Naive thymus-derived CD8-positive, alpha-beta T cell (primary cell): ENCODE measurements around the gene MYL3. TPM values are rescaled to one million over a fixed set of nuclear protein-coding genes. Genes with fewer than 3 reads are reported as not detected.

Experiments
- ATAC-seq, 2 donors: fragments of 150-1000 bp; cut with Tn5 transposase in 1 of 2; sonication (Bioruptor Pico), chemical (Tn5 transposase) in 1 of 2; 1 replicate in 1 of 2; 2 replicates in 1 of 2; pipeline ENCODE4 v1.10.0; 2021; ENCODE audit warnings: mild to moderate bottlenecking in 2 of 2, moderate library complexity in 2 of 2
- POLR2A ChIA-PET: fragments of 350-600 bp; sonication (Branson Sonifier 250); formaldehyde crosslinking; loops from one replicate; lab custom pipeline; 2021; ENCODE audit warnings: antibody characterized with exemption; lab: Charles Lee
- DNase-seq, 10 donors: peaks; one replicate each; pipeline versions ENCODE4 v3.0.0 to v3.0.0-alpha.2; 2020 to 2022
- H3K27ac Mint-ChIP-seq, 10 donors: one replicate each; pipeline ENCODE4 v1.8.0; 2020 to 2022; ENCODE audit warnings: mild to moderate bottlenecking in 10 of 10, mixed read lengths in 10 of 10, moderate library complexity in 4 of 10, inconsistent platforms in 1 of 10
- H3K27me3 Mint-ChIP-seq, 5 donors: one replicate each; pipeline ENCODE4 v1.8.0; 2021 to 2022; ENCODE audit warnings: mixed read lengths in 5 of 5
- H3K36me3 Mint-ChIP-seq, 3 donors: one replicate each; pipeline ENCODE4 v1.8.0; 2020 to 2022; ENCODE audit warnings: mixed read lengths in 3 of 3, mild to moderate bottlenecking in 2 of 3, inconsistent platforms in 1 of 3
- H3K4me1 Mint-ChIP-seq, 4 donors: one replicate each; pipeline ENCODE4 v1.8.0; 2021 to 2022; ENCODE audit warnings: mixed read lengths in 4 of 4
- H3K4me3 Mint-ChIP-seq, 10 donors: one replicate each; pipeline ENCODE4 v1.8.0; 2020 to 2022; ENCODE audit warnings: mild to moderate bottlenecking in 10 of 10, mixed read lengths in 10 of 10, moderate library complexity in 6 of 10, inconsistent platforms in 1 of 10
- H3K9me3 Mint-ChIP-seq, 9 donors: one replicate each; pipeline ENCODE4 v1.8.0; 2020 to 2022; ENCODE audit warnings: mixed read lengths in 9 of 9, mild to moderate bottlenecking in 3 of 9, inconsistent platforms in 1 of 9, moderate library complexity in 1 of 9
- polyA plus RNA-seq, 3 donors: library from polyadenylated mRNA; unstranded; fragments of 300-500 nt; fragmentation: Illumina TruSeq; gene quantifications; one replicate each; pipeline ENCODE4 v1.2.3, GENCODE V29; 2021
- total RNA-seq, 8 experiments: library from RNA in 2 of 8; stranded (reverse) in 2 of 8; gene quantifications; one replicate each; pipeline ENCODE4 v1.2.3 and lab custom pipeline; 2021 to 2026

MYL3 gene
- total and polyA plus RNA-seq, 5 experiments from 2014 or later, result not detected

DNA sequence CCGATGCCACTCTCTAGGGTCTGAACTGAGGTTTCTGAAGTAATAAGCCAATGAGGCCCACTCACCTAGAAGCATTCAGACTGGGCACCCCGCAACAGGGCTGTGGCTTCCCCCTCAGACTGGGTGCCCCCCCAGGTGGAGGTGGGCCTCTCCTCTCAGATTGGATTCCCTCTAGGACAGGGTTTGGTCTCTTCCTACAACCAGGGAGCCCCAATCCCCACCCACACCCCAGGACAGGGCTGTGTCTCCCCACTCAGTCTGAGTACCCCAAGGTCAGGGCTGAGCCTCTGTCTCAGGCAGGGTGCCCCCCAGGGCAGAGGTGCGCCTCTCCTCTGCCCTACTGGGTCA lies 41.9 kb upstream of the MYL3 start:
- peaks cover 0 to 4% (median 0%) of the 10 kb centered on the region in 5 donors for H3K27me3 Mint-ChIP-seq
- POLR2A ChIA-PET, result no interaction called here
- peaks cover 4 to 8% (median 6%) of the 10 kb centered on the region in 4 donors for H3K4me1 Mint-ChIP-seq
- no peak for ATAC-seq
- H3K27ac Mint-ChIP-seq, result no peak overlapping the region
- no peaks in the 10 kb centered on the region for H3K36me3 Mint-ChIP-seq
- no peaks in the 10 kb centered on the region for H3K9me3 Mint-ChIP-seq
- H3K4me3 Mint-ChIP-seq, result no peak overlapping the region
- peak in 1 of 10 donors; percentile 7 for DNase-seq

DNA sequence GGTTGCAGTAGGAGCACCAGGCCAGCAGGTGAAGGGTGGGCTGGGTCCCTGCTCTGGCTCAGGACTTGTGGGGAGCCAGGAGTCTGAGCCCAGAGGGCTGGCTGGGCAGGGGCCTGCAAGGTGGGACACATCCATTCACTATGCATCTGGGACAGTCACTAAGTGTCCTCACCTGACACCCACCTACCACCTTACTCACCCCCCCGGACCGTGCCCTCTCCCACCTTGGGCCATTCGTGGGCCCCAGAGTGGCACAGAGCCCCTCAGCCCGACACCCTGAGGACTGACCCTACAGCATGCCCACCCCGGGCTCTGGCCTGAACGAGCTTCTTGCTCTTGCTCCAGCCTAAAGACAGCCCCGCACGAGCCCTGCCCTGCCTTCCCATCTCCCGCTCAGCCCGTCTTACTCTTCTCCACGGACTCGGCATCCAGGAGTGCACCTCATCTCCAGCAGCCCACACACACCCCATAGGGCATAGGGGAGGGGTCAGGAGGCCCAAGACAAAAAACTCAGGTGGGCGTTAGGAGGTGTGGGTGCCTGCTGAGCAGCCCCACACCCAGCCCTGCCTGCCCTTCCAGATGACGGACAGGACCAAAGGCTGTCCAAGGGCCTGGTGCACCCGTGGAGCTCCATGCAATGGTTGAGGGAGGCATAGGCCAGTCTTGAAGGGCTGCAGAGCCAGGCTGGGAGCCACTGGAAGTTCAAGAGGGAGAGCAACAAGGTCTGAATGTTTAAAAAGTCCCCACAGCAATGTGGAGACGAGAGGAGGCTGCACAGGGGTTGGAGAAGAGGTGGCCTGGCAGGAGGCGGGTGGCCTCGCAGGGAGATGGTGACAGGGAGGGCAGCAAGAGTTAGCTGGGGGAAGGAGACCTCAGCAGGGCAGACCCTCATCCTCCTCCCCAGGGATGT lies 41.3 kb upstream of the MYL3 start:
- Mint-ChIP-seq H3K9me3 (no peaks in the 10 kb centered on the region), H3K27ac (no peak overlapping the region), H3K36me3 (no peaks in the 10 kb centered on the region), H3K4me3 (no peak overlapping the region), H3K4me1 (peaks cover 3 to 6% (median 4%) of the 10 kb centered on the region in 4 donors), H3K27me3 (peaks cover 0 to 4% (median 0%) of the 10 kb centered on the region in 5 donors)
- POLR2A ChIA-PET, result no interaction called here
- no peak for DNase-seq
- ATAC-seq, result no peak

DNA sequence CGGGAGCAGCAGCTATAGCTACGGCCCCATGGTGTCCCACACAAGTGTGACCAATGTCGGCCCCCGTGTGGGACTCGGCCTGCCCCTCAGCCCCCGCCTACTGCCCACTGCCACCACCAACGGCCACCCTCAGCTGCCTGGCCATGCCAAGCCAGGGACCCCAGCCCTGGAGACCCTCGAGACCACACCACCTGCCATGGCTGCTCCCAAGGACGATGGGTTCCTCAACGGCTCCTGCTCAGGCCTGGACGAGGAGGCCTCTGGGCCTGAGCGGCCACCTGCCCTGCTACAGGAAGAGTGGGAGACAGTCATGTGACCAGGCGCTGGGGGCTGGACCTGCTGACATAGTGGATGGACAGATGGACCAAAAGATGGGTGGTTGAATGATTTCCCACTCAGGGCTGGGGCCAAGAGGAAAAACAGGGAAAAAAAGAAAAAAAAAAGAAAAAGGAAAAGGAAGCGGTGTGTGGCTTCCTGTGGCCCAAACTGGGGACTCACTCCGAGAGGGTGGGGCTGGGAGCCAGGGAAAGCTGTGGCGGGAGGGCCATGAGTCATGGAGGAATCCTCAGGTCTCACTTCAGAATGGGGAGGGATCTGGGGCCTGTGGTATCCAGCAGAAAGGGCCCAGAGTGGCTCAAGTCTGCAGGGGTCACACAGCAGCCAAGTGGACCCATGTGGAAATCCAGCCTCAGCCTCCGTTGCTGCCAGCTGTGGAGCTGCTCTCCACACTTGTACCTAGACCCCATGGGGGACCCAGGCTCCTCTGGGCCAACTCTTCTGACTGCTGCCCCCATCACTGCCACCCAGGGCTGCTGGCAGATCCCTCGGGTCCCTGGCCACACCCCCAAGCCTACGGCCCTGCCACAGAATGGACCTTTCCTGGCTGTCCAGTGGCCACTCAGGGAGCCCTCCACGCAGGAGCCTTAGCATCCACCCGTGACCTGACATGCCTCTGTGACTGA lies 40.4 kb upstream of the MYL3 start:
- POLR2A ChIA-PET, result no interaction called here
- no peak overlapping the region for H3K27ac Mint-ChIP-seq
- H3K4me1 Mint-ChIP-seq, result peaks cover 0 to 7% (median 4%) of the 10 kb centered on the region in 4 donors
- peaks cover 0 to 11% (median 9%) of the 10 kb centered on the region in 5 donors for H3K27me3 Mint-ChIP-seq
- DNase-seq (peak in 1 of 10 donors; percentile 52), ATAC-seq (no peak)
- no peak overlapping the region for H3K4me3 Mint-ChIP-seq
- no peaks in the 10 kb centered on the region for H3K9me3 Mint-ChIP-seq
- H3K36me3 Mint-ChIP-seq, result no peaks in the 10 kb centered on the region

DNA sequence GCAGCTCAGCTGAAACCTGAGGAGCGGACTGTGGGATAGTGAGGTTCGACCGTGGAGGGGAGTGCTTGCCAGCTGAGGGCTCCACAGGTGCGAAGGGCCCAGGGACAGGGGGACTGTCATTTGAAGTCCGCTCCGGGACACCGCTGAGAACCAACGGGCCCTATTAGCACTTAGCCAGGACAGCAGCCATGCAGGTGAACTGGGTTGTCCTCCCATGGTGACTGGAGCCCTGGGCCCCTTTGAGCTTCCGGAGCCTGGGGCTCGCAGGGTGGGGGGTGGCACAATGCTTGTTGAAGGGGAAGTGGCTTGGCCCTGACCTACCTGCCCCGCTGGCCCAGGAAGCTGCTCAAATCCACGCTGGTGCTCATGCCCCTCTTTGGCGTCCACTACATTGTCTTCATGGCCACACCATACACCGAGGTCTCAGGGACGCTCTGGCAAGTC lies 39.0 kb upstream of the MYL3 start:
- POLR2A ChIA-PET, result no interaction called here
- Mint-ChIP-seq H3K27me3 (peaks cover 0 to 20% (median 19%) of the 10 kb centered on the region in 5 donors), H3K4me1 (peaks cover 0 to 14% (median 6%) of the 10 kb centered on the region in 4 donors), H3K9me3 (no peaks in the 10 kb centered on the region), H3K27ac (no peak overlapping the region), H3K4me3 (no peak overlapping the region), H3K36me3 (no peaks in the 10 kb centered on the region)
- peak in 1 of 10 donors; percentile 56 for DNase-seq
- no peak for ATAC-seq

DNA sequence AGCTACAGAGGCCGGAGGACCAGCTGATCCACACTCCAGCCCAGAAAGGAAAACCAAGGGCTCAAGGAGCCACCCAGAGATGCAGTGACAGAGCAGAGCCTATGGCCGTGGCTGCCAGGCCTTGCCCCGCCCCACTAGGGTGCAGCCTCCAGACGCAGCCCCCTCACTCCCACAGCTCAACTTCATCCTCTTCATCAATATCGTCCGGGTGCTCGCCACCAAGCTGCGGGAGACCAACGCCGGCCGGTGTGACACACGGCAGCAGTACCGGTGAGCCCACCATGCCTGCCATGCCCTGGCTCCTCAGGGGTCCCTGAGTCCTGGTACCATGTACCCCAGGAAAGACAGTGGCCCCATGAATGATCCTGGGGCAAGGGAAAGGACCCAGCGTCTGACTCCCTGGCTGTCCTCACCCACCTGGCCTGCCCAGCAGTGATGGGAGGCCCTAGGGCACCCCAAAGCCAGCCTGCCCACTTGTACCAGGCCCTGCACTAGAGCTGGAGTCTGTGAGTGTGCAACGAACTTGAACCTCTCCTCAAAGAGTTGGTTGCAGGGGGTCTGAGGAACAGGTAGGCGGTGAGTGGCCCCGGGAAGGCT lies 38.4 kb upstream of the MYL3 start:
- peaks cover 0 to 14% (median 6%) of the 10 kb centered on the region in 4 donors for H3K4me1 Mint-ChIP-seq
- no peak overlapping the region for H3K27ac Mint-ChIP-seq
- no peaks in the 10 kb centered on the region for H3K36me3 Mint-ChIP-seq
- ATAC-seq (no peak), DNase-seq (peak in 1 of 10 donors; percentile 35)
- H3K9me3 Mint-ChIP-seq, result no peaks in the 10 kb centered on the region
- POLR2A ChIA-PET, result no interaction called here
- H3K4me3 Mint-ChIP-seq, result no peak overlapping the region
- peaks cover 0 to 25% (median 16%) of the 10 kb centered on the region in 5 donors for H3K27me3 Mint-ChIP-seq

DNA sequence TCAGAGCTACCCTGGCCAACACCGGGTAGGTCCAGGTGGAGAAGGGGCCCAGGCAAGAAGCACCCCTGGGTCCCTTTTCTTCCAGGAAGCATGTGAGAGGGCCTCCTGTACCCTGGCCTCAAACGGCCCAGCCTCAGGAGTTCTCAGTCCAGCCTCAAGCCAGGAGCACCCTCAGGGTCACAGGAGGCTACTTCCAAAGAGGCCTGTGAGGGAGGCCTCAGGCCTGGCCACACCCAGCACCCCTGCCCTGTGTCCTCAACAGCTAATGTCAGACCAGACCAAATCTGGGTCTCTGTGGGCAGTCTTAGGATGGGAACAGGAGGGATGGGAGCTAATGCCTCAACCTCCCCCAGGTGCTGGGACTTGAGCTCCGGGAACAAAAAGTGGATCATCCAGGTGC lies 37.8 kb upstream of the MYL3 start:
- no peak overlapping the region for H3K27ac Mint-ChIP-seq
- peak in 1 of 10 donors; percentile 41 for DNase-seq
- peaks cover 0 to 14% (median 6%) of the 10 kb centered on the region in 4 donors for H3K4me1 Mint-ChIP-seq
- no peak overlapping the region for H3K4me3 Mint-ChIP-seq
- H3K9me3 Mint-ChIP-seq, result no peaks in the 10 kb centered on the region
- no peak for ATAC-seq
- no peaks in the 10 kb centered on the region for H3K36me3 Mint-ChIP-seq
- peaks cover 1 to 30% (median 17%) of the 10 kb centered on the region in 5 donors for H3K27me3 Mint-ChIP-seq
- POLR2A ChIA-PET, result no interaction called here

DNA sequence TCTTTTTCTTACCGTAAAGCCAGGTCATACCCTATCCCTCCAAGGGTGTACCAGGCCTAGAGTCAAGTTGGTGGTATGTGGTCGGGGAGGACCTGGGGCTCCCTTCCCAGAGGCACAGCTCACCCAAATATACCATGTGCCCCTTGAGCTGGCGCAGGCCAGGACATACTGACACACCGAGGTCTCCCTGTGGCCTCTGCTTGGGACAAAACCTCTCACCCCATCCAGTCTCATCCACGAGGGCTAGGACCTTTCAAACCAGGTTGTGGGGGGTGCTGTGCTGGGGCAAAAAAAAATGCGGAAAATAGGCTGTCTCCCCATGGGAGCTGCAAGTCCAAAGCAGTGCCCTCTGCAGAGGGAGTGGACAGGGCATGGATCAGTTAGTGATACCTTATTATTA lies 37.1 kb upstream of the MYL3 start:
- Mint-ChIP-seq H3K4me1 (peaks cover 0 to 16% (median 6%) of the 10 kb centered on the region in 4 donors), H3K9me3 (no peaks in the 10 kb centered on the region), H3K27me3 (peaks cover 3 to 34% (median 20%) of the 10 kb centered on the region in 5 donors), H3K4me3 (no peak overlapping the region), H3K27ac (no peak overlapping the region), H3K36me3 (no peaks in the 10 kb centered on the region)
- POLR2A ChIA-PET, result no interaction called here
- DNase-seq, result peak in 1 of 10 donors; percentile 43
- no peak for ATAC-seq

DNA sequence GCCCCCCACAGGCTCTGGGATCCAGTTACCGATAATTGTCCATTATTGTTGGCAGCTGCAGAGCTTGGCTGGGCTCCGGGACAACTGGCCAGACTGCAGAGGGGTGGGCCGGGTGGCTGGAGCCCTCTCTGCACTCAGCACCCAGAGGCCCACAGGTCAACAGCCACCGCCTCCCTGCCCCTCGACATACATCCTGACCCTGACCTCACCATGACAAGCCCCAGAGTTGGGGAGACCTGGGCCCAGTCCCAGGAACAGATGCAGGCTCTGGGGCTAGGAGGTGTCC lies 36.7 kb upstream of the MYL3 start:
- ATAC-seq, result no peak
- H3K4me3 Mint-ChIP-seq, result no peak overlapping the region
- peaks cover 0 to 19% (median 7%) of the 10 kb centered on the region in 4 donors for H3K4me1 Mint-ChIP-seq
- H3K27ac Mint-ChIP-seq, result no peak overlapping the region
- H3K9me3 Mint-ChIP-seq, result no peaks in the 10 kb centered on the region
- POLR2A ChIA-PET, result no interaction called here
- DNase-seq, result peak in 1 of 10 donors; percentile 42
- peaks cover 7 to 38% (median 20%) of the 10 kb centered on the region in 5 donors for H3K27me3 Mint-ChIP-seq
- no peaks in the 10 kb centered on the region for H3K36me3 Mint-ChIP-seq

DNA sequence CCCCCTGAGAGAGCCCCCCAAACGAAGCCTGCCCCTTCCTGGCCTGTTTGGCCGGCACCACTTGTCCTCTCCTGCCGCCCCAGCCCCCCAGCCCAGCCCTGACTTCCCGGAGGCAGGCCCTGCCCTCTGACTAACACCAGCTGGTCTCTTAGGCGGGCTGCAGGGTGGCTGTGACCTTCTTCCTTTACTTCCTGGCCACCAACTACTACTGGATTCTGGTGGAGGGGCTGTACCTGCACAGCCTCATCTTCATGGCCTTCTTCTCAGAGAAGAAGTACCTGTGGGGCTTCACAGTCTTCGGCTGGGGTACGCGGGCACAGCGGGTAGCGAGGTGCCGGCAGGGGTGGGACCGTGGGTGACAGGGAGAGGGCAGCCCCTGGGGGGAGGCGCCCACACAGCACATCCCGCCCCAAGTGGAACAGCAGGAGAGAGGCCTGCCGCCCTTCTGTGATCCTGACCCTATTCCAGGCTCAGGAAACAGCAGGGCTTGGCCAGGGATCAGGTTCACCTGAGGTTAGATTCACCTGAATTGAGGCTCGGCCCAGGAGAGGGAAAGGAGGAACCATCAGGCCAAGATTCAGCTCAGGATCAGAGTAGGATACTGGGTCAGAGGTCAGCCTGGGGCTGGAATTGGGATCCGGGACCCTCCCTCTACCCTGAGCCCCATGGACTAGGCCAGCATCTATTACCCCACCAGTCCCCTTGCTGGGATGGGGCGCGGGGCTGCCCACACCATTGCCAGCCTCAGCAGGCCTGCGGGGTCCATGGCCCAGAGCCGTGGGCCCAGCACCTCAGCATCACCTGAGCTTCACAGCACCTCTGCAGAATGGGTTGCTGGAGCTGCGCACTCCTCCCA lies 36.1 kb upstream of the MYL3 start:
- no peaks in the 10 kb centered on the region for H3K36me3 Mint-ChIP-seq
- ATAC-seq (no peak), DNase-seq (peak in 1 of 10 donors; percentile 53)
- H3K4me1 Mint-ChIP-seq, result peaks cover 0 to 19% (median 7%) of the 10 kb centered on the region in 4 donors
- no peak overlapping the region for H3K27ac Mint-ChIP-seq
- H3K27me3 Mint-ChIP-seq, result peaks cover 7 to 44% (median 20%) of the 10 kb centered on the region in 5 donors
- peak overlapping the region in 3 of 10 donors; percentile 18 to 51 (median 33) for H3K4me3 Mint-ChIP-seq
- H3K9me3 Mint-ChIP-seq, result no peaks in the 10 kb centered on the region
- POLR2A ChIA-PET, result no interaction called here

DNA sequence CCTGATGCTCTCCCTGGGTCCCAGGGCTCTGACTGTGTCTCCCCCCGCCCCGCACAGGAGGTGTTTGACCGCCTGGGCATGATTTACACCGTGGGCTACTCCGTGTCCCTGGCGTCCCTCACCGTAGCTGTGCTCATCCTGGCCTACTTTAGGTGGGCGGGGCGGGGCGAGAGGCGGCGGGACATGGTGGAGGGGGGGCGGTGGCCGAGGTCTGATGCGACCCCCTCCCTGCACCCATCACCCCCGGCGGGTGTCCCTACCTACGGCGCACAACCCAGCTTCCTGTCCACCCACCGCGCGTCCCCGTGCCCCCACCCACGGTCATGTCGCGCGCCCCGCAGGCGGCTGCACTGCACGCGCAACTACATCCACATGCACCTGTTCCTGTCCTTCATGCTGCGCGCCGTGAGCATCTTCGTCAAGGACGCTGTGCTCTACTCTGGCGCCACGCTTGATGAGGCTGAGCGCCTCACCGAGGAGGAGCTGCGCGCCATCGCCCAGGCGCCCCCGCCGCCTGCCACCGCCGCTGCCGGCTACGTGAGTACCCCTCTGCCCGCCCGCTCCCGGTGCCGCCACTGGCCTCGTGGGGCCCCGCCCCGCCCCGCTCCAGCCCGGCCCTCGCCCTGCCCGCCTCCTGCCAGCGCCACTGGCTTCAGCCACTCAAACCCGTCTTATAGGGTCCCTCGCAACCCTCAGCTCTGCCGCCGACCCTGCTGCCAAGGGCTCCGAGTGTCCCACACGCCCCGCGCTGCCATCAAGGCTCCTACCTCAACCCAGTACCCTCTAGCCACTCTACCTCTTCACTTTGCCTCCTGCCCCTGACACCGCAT lies 35.3 kb upstream of the MYL3 start:
- DNase-seq (peak in 1 of 10 donors; percentile 61), ATAC-seq (peak in 1 of 2 donors; percentile 31)
- no peak overlapping the region for H3K27ac Mint-ChIP-seq
- no peaks in the 10 kb centered on the region for H3K9me3 Mint-ChIP-seq
- POLR2A ChIA-PET, result no interaction called here
- H3K27me3 Mint-ChIP-seq, result peaks cover 8 to 51% (median 25%) of the 10 kb centered on the region in 5 donors
- H3K4me1 Mint-ChIP-seq, result peaks cover 0 to 19% (median 7%) of the 10 kb centered on the region in 4 donors
- H3K36me3 Mint-ChIP-seq, result no peaks in the 10 kb centered on the region
- peak overlapping the region in 6 of 10 donors; percentile 28 to 51 (median 40) for H3K4me3 Mint-ChIP-seq

DNA sequence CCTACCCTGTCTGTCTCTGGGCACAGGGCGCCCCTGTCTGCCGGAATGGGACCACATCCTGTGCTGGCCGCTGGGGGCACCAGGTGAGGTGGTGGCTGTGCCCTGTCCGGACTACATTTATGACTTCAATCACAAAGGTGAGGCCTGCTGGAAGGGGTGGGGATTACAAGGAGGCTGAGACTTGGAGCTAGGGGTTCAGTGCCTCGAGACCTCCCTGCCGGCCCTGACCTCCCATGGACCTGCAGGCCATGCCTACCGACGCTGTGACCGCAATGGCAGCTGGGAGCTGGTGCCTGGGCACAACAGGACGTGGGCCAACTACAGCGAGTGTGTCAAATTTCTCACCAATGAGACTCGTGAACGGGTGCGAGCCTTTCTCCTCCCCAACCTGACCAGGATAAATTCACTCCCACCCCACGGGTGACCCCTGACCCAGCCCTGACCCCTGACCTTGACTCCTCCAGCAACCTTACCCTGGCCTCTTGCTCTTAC lies 34.6 kb upstream of the MYL3 start:
- Mint-ChIP-seq H3K9me3 (no peaks in the 10 kb centered on the region), H3K27me3 (peaks cover 8 to 58% (median 29%) of the 10 kb centered on the region in 5 donors), H3K4me1 (peaks cover 1 to 19% (median 7%) of the 10 kb centered on the region in 4 donors), H3K36me3 (no peaks in the 10 kb centered on the region), H3K4me3 (no peak overlapping the region), H3K27ac (no peak overlapping the region)
- no peak for ATAC-seq
- POLR2A ChIA-PET, result no interaction called here
- peak in 1 of 10 donors; percentile 50 for DNase-seq
